ENCODE measurements around the gene NOTO. TPM values are rescaled to one million over a fixed set of nuclear protein-coding genes. Genes with fewer than 3 reads are reported as not detected.

NOTO gene
- total and polyA plus RNA-seq, 2 experiments from 2014 or later: not detected

GRCh38 chr2:73239776-73240175 lies 37.4 kb downstream of the NOTO start:
- WGBS (ENCODE audit: low lambda C conversion rate, missing lambda C conversion rate): 77% methylated on average over 3 of the region's 3 CpGs
- H3K9me2 ChIP-seq (replicated peaks; ENCODE audit: insufficient read depth): no peaks in the 10 kb centered on the region
- H3K27ac ChIP-seq: no peak overlapping the region
- no peak for DNase-seq (ENCODE audit: low spot score)
- no peak overlapping the region for H2AFZ ChIP-seq
- H4K20me1 ChIP-seq (ENCODE audit: insufficient read depth, poor library complexity, severe bottlenecking): peaks cover 90% of the 10 kb centered on the region
- H3K4me3 ChIP-seq: no peak overlapping the region
- H3K9me3 ChIP-seq (ENCODE audit: low read depth): no peaks in the 10 kb centered on the region
- H3K36me3 ChIP-seq (replicated peaks; ENCODE audit: insufficient read depth, low read depth): no peaks in the 10 kb centered on the region
- no peak overlapping the region for H3K4me2 ChIP-seq
- H3K79me2 ChIP-seq: peaks cover 83% of the 10 kb centered on the region
- peaks cover 6% of the 10 kb centered on the region for H3K4me1 ChIP-seq (ENCODE audit: insufficient read depth)
- no peaks in the 10 kb centered on the region for H3K27me3 ChIP-seq
- TF ChIP-seq EZH2 (IDR thresholded peaks at IDR 0.05; ENCODE audit: borderline replicate concordance) (no peak), EZH2phosphoT487 (IDR thresholded peaks at IDR 0.05; ENCODE audit: low read depth, severe bottlenecking, unreplicated experiment) (no peak), CTCF (IDR thresholded peaks at IDR 0.05; ENCODE audit: poor library complexity) (no peak)

GRCh38 chr2:73243884-73244570 lies 41.7 kb downstream of the NOTO start:
- no peak for DNase-seq (ENCODE audit: low spot score)
- no peaks in the 10 kb centered on the region for H3K4me1 ChIP-seq (ENCODE audit: insufficient read depth)
- H3K9me3 ChIP-seq (ENCODE audit: low read depth): no peaks in the 10 kb centered on the region
- no peak overlapping the region for H2AFZ ChIP-seq
- no peak overlapping the region for H3K4me2 ChIP-seq
- H3K36me3 ChIP-seq (replicated peaks; ENCODE audit: insufficient read depth, low read depth): no peaks in the 10 kb centered on the region
- H3K4me3 ChIP-seq: no peak overlapping the region
- no peak overlapping the region for H3K27ac ChIP-seq
- 52% methylated on average over 5 of the region's 5 CpGs for WGBS (ENCODE audit: low lambda C conversion rate, missing lambda C conversion rate)
- TF ChIP-seq EZH2phosphoT487 (IDR thresholded peaks at IDR 0.05; ENCODE audit: low read depth, severe bottlenecking, unreplicated experiment) (no peak), EZH2 (IDR thresholded peaks at IDR 0.05; ENCODE audit: borderline replicate concordance) (no peak), CTCF (IDR thresholded peaks at IDR 0.05; ENCODE audit: poor library complexity) (no peak)
- peaks cover 54% of the 10 kb centered on the region for H4K20me1 ChIP-seq (ENCODE audit: insufficient read depth, poor library complexity, severe bottlenecking)
- peaks cover 46% of the 10 kb centered on the region for H3K79me2 ChIP-seq
- no peaks in the 10 kb centered on the region for H3K27me3 ChIP-seq
- H3K9me2 ChIP-seq (replicated peaks; ENCODE audit: insufficient read depth): no peaks in the 10 kb centered on the region

- WGBS (ENCODE audit: low lambda C conversion rate, missing lambda C conversion rate): 93% methylated on average over 3 of the region's 3 CpGs
- H3K79me2 ChIP-seq: peaks cover 40% of the 10 kb centered on the region
- H3K9me2 ChIP-seq (replicated peaks; ENCODE audit: insufficient read depth): no peaks in the 10 kb centered on the region
- no peak overlapping the region for H2AFZ ChIP-seq
- H3K9me3 ChIP-seq (ENCODE audit: low read depth): no peaks in the 10 kb centered on the region
- DNase-seq (ENCODE audit: low spot score): no peak
- H3K36me3 ChIP-seq (replicated peaks; ENCODE audit: insufficient read depth, low read depth): no peaks in the 10 kb centered on the region
- H4K20me1 ChIP-seq (ENCODE audit: insufficient read depth, poor library complexity, severe bottlenecking): peaks cover 50% of the 10 kb centered on the region
- TF ChIP-seq EZH2phosphoT487 (IDR thresholded peaks at IDR 0.05; ENCODE audit: low read depth, severe bottlenecking, unreplicated experiment) (no peak), EZH2 (IDR thresholded peaks at IDR 0.05; ENCODE audit: borderline replicate concordance) (no peak), CTCF (IDR thresholded peaks at IDR 0.05; ENCODE audit: poor library complexity) (no peak)
- H3K27ac ChIP-seq: no peak overlapping the region
- no peak overlapping the region for H3K4me3 ChIP-seq
- no peaks in the 10 kb centered on the region for H3K4me1 ChIP-seq (ENCODE audit: insufficient read depth)
- no peak overlapping the region for H3K4me2 ChIP-seq
- no peaks in the 10 kb centered on the region for H3K27me3 ChIP-seq
These were observed 42.2 kb downstream of the NOTO start for GRCh38 chr2:73244580-73244979.

Data from hepatocyte (in vitro differentiated cells).